DMS114 treated with DMSO at 0.1 percent for 48 hours (cell line): ENCODE data around the gene C1QTNF8.

ENCODE experiments used
- DNase-seq: peaks from one replicate; lab custom pipeline; 2025; ENCODE audit not compliant: unreplicated experiment; lab: John Stamatoyannopoulos, UW

Gene C1QTNF8

GRCh38 chr16:1063728-1064127, 32.3 kb downstream of the C1QTNF8 start:
- no peak for DNase-seq

DNA sequence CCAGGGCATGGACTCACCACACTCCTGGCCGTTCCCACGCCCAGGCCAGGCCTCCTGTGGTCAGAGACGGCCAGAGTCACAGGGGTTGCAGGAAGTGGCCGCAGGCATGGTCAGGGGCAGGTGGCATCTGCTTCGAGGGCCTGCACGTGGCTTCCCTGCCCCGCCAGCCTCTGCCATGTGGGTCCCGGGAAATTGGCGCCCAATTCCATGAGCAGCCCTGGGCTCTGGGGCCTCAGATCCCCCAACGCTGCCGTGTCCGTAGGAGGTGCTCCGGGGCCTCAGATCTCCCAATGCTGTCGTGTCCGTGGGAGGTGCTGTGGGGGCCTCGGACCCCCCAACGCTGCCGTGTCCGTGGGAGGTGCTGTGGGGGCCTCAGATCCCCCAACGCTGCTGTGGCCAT, 33.1 kb downstream of the C1QTNF8 start:
- DNase-seq = no peak

DNA sequence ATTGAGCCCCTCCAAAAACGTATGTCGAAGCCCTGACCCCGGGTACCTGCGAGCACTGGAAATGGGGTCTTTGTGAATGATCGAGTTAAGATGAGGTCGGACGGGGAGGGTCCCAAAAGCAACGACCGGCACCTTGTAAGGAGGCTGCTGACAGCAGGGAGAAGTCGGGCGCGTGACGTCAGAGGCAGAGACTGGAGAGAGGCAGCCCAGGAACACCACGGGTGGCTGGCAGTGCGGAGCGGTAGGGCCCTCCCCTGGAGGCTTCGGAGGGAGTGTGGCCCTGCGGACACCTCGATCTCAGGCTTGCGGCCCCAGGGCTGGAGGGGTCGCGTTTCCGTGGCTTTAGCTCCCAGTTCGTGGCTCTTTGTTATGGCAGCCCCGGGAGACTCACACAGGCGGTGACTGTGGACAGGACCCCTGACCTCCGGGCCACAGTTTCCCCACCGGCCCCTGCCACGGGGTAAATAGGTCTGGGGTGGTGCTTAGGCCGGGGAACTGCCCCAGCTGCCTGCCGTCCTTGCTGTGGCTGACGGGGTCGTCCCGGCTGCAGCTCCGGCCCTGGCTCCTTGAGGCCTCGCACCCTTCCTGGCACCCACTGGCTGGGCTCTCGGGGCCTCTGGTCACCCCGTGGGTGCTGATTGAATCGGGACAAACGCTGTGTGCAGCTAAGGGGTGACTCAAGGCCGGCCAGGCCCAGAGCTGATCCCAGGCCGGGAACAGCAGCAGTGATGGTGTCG, 34.1 kb downstream of the C1QTNF8 start:
- no peak for DNase-seq

- no peak for DNase-seq
These were observed 35.4 kb downstream of the C1QTNF8 start for GRCh38 chr16:1060416-1061340.

- DNase-seq = no peak
These were observed 36.7 kb downstream of the C1QTNF8 start for GRCh38 chr16:1059310-1059709.

DNA sequence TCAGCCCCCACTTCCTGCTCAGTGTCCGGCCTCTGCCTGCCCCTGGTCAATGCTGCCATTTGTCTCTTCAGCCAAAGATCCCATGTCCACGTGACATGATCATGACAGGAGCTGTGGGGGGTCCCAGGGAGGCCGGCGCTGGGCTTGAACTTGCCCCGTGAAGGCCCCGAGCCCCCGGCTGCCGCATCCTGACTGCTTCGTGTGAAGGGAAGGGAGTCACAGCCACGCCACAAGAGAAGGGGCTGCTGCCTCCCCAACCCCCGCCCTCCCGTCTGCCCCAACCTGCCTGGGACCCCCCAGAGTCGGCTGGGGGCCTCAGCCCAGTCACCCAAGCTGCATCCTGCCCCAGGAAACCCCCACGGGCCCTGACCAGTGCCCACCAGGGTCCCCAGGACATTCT, 37.8 kb downstream of the C1QTNF8 start:
- DNase-seq = no peak

DNA sequence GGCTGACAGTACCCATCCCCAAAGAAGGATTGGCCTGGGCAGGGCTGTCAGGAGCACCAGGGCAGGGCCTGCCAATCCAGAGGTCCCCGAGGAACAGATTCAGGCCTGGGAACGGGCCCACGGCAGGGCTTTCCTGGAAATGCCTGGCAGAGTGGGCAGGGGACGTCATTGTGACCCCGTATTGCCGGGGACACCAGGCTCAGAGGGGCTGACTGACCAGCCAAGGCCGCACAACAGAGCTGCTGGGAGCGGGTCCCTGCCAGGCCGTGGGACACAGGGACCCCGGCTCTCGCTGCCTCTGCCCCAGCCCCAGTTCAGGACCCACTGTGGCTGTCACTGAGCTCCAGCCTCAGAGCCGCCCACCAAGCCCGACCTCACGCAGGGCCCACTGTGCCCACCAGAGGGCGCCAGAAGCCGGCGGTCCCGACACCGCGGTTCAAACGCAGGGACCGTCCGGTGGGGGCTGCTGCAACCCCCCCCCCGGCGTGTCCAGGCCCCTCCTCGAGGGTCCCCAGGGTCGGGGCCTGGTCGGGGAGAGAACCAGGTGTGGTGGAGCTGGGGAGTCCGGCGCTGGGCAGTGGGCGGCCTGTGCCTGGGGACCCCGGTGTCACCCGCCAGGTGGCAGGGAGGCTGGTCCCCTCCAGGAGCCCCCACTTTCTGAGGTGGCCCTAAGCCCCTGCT, 38.7 kb downstream of the C1QTNF8 start:
- no peak for DNase-seq

- DNase-seq = no peak
These were observed 39.8 kb downstream of the C1QTNF8 start for GRCh38 chr16:1056196-1056595.

DNA sequence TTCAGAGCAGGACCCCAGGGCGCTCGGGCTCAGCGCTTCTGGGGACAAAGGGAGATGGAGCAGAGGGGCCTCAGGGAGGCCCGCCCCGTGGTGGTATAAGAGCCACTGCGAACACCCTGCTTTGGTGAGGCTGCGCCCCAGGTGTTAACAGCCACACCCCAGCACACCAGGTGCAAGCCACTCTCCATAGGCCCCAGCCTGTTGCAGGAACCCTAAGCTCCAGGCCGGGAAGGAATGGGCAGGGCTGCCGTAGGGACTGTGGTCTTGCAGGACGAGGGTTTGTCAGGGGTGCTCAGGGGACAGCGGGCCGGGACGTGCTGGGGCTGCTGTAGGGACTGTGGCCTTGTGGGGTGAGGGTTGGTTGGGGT, 40.5 kb downstream of the C1QTNF8 start:
- DNase-seq = no peak

GRCh38 chr16:1054660-1055556, 41.1 kb downstream of the C1QTNF8 start:
- DNase-seq = peak; percentile 6

DNA sequence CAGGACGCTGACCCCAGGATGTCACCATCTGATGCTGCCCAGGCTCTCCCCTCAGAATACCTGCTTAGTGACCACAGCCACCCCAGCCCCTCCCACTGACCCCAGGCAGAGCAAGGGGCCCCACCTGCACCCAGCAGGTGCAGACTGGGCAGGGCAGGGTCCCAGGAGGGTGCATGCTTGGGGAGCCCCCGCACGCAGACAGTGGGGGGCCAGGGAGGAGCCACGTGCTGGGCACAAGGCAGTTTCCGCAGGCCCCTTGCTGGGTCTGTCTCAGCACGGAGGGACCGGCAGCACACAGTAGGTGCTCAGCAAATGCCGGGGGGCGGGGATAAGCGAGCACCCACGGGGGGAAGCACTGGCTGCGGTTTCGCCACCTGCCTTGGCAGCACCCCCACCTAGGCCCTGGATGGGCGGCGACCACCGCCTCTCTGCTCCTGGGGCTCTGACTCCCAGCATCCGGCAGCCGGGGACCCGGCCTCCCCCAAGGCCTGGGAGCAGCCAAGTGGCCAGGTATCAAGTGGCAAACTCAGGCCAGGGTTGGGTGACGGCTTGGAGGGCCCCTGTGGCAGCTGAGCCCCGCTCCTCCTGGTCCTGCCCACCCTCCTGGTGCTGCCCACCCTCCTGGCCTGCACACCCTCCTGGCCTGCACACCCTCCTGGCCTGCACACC, 42.2 kb downstream of the C1QTNF8 start:
- no peak for DNase-seq

DNA sequence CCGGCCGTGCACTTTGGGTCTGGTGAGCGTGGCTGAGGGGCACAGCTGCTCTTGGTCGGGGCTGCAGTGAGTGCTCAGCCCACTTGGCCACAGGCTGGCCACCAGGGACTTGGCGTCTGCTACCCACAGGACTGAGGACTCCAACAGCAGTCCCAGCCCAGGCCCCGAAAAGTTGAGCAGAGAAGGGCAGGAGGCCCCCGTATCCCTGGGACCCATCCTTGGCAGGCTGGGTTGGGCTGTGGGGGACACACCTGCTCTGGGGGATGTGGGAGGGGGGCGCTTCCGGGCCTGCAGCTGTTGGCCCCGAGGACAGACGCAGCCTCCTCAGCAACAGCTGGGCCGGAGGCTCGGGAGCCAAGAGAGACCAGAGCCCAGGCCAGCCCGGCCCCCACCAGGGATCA, 42.9 kb downstream of the C1QTNF8 start:
- no peak for DNase-seq

DNA sequence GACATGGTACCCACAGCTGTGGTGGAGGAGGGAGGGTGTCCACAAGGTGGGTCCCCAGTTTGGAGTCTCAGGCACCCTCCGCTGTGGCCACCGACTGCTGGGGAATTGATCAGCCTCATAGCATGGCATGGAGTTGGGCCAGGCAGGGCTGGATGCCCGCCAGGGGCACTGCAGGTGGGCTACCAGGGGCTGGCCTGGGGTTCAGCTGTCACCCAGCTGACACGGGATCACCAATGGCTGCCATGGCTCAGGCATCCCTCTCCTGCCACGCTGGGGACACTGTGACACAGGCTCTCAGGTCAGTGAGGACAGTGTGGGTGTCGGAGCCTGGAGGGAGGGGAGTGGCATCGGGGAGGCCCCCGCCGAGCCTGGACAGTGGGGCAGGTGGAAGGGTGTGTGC, 43.3 kb downstream of the C1QTNF8 start:
- DNase-seq = no peak

- DNase-seq = no peak
These were observed 44.6 kb downstream of the C1QTNF8 start for GRCh38 chr16:1051446-1051845.

GRCh38 chr16:1050921-1051320, 45.1 kb downstream of the C1QTNF8 start:
- no peak for DNase-seq

GRCh38 chr16:1050516-1050915, 45.5 kb downstream of the C1QTNF8 start:
- no peak for DNase-seq

GRCh38 chr16:1049976-1050247, 46.1 kb downstream of the C1QTNF8 start:
- DNase-seq = no peak

DNA sequence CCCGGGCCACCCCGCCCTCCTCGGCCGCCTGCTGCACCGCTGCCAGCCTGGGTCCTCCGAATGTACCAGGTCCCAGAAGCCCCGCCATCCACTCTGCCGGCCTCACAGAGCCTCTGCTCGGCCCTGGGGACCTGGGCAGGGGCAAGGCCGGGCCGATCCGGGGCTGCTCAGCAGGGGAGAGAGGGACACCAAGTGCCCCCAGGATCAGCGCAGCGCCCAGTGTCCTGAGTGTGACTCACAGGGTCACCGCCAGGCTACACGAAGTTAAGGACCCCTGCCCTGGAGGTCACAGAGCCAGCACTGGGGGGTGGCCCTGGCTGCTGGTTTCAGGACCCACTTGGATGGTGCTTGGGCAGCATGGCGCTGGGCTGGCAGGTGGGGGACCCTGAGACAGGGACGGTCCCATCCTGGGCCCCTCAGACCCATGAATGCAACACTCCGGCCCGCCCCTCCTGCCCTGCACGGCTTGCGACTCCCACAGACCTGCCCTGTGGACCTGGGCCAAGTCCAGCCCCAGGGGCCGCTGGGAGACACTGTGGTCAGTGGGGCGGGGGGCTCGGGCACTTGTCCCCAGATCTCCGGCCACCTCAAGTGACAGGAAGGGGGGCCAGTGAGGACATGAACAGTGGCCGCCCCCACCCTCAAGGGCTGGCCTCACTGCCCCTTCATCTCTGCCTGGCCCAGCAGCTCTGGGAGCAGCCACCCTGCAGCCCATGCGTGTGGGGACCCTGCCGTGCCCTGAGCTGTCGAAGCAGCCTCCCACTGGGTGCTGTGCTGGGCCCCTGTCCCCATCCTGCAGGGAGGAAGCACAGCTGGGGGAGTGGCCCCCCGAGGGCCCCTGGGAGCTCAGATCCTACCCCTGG, 46.7 kb downstream of the C1QTNF8 start:
- no peak for DNase-seq

DNA sequence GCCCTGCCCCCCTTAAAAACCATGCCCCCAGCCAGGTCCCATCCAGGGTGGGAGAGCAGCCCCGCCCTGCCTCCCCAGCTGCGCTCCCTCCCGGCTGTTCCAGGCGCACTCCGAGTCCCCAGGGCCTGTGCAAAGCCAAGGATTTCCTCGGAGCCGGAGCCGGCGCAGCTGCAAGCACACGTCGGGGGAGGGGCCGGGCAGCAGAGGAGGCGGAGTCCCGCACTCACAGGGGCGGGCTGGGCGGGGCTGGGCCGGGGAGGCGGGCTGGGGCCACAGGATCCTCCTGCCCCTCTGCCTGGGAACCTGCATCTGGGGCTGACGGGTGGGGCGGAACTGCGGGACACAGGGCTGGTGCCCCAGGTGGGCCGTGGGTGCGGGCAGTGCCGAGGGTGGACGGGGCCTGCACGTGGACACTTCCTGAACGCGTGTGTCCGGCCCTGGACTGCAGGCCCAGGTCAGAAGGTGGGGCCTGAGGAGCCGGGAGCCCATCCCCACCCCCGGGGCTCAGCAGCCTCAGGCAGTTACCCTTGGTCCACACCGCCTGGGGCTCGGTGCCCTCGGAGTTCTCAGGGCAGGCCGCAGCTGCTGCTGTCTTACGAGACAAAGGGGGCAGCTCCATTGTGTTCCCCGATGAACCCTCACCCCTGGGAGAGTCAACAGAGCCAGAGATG, 47.5 kb downstream of the C1QTNF8 start:
- no peak for DNase-seq
